Activated naive CD8-positive, alpha-beta T cell treated with anti-CD3 and anti-CD28 coated beads, Interleukin-2, amount 50 U/mL, for 24 hours (primary cell): ENCODE results near the gene ENDOU.
"Not testable (repeated sequence)": the region's sequence is repeated elsewhere in the genome, so short reads cannot be mapped to it uniquely, and the experiment has no call there.

Source experiments
- ATAC-seq: fragments of 150-1000 bp; cut with Tn5 transposase; one replicate; pipeline ENCODE4 v1.10.0; 2021
- DNase-seq: peaks from one replicate; pipeline ENCODE4 v3.0.0; 2021
- H3K27ac Mint-ChIP-seq: one replicate; pipeline ENCODE4 v1.8.0; 2021; ENCODE audit warnings: mild to moderate bottlenecking, mixed read lengths
- H3K27me3 Mint-ChIP-seq: one replicate; pipeline ENCODE4 v1.8.0; 2021; ENCODE audit warnings: mixed read lengths
- H3K36me3 Mint-ChIP-seq: one replicate; pipeline ENCODE4 v1.8.0; 2021; ENCODE audit warnings: low read depth, mixed read lengths
- H3K4me1 Mint-ChIP-seq: one replicate; pipeline ENCODE4 v1.8.0; 2021; ENCODE audit warnings: mixed read lengths
- H3K4me3 Mint-ChIP-seq: one replicate; pipeline ENCODE4 v1.8.0; 2021; ENCODE audit warnings: mild to moderate bottlenecking, moderate library complexity, mixed read lengths
- H3K9me3 Mint-ChIP-seq: one replicate; pipeline ENCODE4 v1.8.0; 2021; ENCODE audit warnings: mixed read lengths

The ENDOU gene

DNA sequence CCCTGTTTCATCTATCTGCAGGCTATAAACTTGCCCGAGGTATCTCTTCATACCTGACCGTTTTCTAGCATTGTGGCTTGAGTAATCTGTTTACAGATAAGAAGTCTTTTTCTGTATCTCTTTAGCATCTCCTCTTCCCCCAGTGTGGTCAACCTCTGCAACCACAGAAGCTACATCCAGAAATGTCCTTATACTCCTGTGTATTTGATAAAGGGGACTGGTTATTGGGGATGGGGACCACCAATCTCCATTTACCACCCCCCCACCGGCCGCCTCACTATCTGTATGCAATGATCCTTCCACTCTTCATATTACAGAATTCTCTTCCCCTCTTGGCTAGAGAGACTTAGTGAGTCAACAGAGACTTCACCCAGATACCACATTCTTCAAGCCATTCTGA is 16.1 kb downstream of the ENDOU start:
- DNase-seq (no peak), ATAC-seq (no peak)
- Mint-ChIP-seq H3K9me3 (no peaks in the 10 kb centered on the region), H3K4me3 (no peak overlapping the region), H3K27me3 (peaks cover 3% of the 10 kb centered on the region), H3K4me1 (peaks cover 46% of the 10 kb centered on the region), H3K27ac (peak overlapping the region; percentile 13), H3K36me3 (peaks cover 3% of the 10 kb centered on the region)

DNA sequence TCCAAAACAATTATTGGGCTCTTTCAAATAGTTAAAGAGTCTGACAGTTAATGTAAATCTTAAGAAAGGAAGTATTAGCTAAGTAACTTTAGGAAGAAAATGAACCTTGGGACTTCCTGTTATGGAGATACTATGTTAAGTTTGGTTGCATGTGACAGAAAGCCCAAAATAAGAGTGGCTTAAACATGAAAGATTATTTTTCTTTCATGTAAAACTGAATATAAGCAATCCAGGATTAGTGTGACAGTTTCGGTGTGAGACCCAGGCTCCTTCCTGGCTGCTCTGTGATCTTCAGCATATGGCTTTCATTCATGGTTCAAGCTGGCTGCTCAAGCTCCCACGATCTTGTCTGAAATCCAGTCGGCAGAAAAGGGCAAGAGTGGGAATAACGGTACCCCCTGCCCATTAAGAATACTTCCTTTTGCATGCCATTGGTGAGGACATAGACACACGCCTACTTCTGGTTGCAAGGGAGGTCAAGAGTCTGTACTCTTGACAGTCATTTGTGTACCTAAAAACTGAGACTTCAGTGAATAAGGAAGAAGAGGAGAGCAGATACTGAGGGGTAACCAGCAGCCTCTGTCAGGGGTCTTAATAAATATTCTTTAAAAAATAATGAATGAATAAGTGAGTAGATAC is 17.3 kb downstream of the ENDOU start:
- peaks cover 13% of the 10 kb centered on the region for H3K36me3 Mint-ChIP-seq
- peaks cover 59% of the 10 kb centered on the region for H3K4me1 Mint-ChIP-seq
- H3K4me3 Mint-ChIP-seq = peak overlapping the region; percentile 59
- ATAC-seq (no peak), DNase-seq (no peak)
- H3K27me3 Mint-ChIP-seq = peaks cover 3% of the 10 kb centered on the region
- no peaks in the 10 kb centered on the region for H3K9me3 Mint-ChIP-seq
- peak overlapping the region; percentile 74 for H3K27ac Mint-ChIP-seq

DNA sequence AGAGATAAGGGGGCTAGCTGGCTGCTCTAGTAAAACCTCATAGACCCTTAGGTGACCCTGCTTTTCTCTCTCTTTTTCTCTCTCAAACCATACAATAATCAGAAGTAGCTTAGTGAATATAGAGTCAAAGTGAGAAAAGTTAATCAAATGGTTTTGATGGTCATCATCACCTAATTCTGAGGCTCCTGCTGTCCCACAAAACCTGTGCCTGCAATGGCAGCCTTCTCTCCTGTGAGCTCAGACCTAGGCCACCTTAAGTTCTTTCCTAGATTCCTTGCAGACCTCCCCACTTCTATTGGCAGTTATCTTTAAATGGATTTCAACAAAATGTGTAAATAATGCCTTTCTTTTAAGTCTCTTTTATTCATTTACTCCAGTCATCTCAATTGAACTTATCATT is 17.9 kb downstream of the ENDOU start:
- Mint-ChIP-seq H3K27me3 (peaks cover 3% of the 10 kb centered on the region), H3K9me3 (no peaks in the 10 kb centered on the region), H3K4me3 (peak overlapping the region; percentile 59), H3K36me3 (peaks cover 15% of the 10 kb centered on the region), H3K27ac (peak overlapping the region; percentile 52), H3K4me1 (peaks cover 62% of the 10 kb centered on the region)
- ATAC-seq (no peak), DNase-seq (no peak)

DNA sequence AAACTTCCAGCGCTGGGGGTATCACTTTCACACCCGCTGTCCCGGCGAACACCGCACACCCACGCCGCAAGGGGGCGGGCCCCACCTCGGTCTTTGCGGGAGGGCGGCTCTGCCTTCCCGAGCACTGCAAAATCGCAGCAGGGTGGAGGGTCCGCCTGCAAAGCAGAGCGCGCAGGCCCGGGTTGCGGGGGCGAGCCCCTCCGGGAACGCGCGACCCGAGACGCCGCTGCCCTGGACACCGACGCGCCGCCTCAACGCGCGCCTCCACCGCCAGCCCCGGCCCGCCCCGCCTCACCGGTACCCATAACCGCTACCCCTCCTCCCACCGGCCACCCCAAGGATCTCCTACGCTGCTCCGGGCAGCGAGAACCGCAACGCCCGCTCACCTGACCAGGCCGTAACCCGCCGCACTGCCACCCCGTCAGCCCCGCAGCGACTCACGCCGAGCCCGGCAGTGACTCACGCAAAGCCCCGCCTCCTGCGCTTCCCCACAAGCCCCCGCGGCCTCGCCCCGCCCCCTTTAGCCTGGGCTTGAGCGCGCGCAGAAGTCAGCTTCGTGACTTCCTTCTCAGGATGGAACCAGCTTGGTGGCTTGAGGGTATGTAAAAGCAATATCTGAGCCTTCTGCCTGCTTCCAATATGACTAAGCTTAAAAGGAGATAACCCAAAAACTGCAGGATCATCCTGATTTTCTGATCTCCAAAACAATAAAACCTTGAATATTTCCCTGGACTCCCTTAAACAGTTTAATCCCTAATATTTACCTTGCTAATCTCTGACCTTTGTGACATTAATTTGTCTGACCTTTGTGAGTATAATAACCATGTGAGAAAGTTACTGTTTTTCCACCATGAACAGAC is 19.5 kb downstream of the ENDOU start, which contains the start of gene RPAP3:
Gene RPAP3 (minus strand): TSS at position 465 of the 860 bp plus-strand sequence. CDS start 3,190 bp downstream, outside the sequence.
- peaks cover 3% of the 10 kb centered on the region for H3K27me3 Mint-ChIP-seq
- peaks cover 63% of the 10 kb centered on the region for H3K4me1 Mint-ChIP-seq
- peak; percentile 99 for DNase-seq
- no peaks in the 10 kb centered on the region for H3K9me3 Mint-ChIP-seq
- peak within 1 kb of the TSS; percentile 88 for H3K4me3 Mint-ChIP-seq
- peak within 1 kb of the TSS; percentile 95 for H3K27ac Mint-ChIP-seq
- peak; percentile 93 for ATAC-seq
- peaks cover 21% of the 10 kb centered on the region for H3K36me3 Mint-ChIP-seq

DNA sequence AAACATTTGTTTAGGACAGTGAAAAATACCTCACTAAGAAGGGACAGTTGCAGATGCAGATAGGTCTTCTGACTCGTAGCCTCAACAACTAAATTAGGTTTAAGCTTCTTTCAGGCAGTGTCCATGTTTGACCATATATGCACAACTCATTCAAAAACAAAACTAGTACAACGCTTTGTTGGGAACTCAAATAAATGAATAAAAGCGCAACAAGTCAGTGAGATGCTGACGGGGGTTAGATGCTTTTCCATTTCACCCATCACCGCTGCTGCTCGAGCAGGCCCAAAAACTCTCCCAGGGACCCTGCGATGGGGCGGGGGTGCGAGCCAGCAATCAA is 20.1 kb downstream of the ENDOU start:
- peaks cover 26% of the 10 kb centered on the region for H3K36me3 Mint-ChIP-seq
- peak overlapping the region; percentile 88 for H3K4me3 Mint-ChIP-seq
- peaks cover 63% of the 10 kb centered on the region for H3K4me1 Mint-ChIP-seq
- H3K27ac Mint-ChIP-seq = peak overlapping the region; percentile 80
- H3K27me3 Mint-ChIP-seq = peaks cover 3% of the 10 kb centered on the region
- ATAC-seq (no peak), DNase-seq (no peak)
- H3K9me3 Mint-ChIP-seq = no peaks in the 10 kb centered on the region

DNA sequence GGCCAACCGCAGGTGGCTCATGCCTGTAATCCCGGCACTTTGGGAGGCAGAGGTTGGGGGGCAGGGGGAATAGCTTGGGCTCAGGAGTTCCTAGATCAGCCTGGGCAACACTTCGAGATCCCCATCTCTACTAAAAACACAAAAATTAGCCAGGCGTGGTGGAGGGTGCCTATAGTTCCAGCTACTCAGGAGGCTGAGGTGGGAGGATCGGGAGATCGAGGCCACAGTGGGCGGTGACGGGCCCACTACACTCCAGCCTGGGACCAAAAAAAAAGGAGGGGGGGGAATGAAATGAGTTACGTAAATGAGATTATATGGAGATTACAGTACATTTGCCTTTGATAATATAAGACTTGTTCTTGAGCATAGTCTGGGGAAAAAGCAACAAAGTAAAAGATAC is 20.6 kb downstream of the ENDOU start:
- peaks cover 3% of the 10 kb centered on the region for H3K27me3 Mint-ChIP-seq
- ATAC-seq (no peak), DNase-seq (no peak)
- peak overlapping the region; percentile 80 for H3K27ac Mint-ChIP-seq
- H3K4me1 Mint-ChIP-seq = peaks cover 59% of the 10 kb centered on the region
- no peaks in the 10 kb centered on the region for H3K9me3 Mint-ChIP-seq
- peak overlapping the region; percentile 88 for H3K4me3 Mint-ChIP-seq
- H3K36me3 Mint-ChIP-seq = peaks cover 26% of the 10 kb centered on the region

DNA sequence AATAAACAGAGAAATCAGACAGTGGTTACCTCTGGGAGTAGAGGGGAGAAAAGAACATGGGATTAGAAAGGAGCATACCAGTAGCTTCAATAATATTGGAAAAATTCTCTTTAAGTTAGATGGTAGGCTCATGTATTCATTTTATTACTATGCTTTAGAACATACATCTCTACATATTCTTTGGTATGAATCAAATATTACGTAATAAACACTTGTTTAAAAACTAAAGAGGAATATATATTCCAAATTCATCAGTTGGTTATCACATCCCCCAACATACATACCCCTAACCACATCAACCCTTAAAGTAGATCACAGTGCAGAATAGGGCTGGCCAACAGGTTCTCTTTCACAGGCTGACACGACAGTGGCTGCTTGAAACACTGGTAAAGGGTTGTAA is 25.0 kb downstream of the ENDOU start:
- no peak for DNase-seq
- ATAC-seq = no peak
- Mint-ChIP-seq H3K4me3 (no peak overlapping the region), H3K27ac (no peak overlapping the region), H3K4me1 (peaks cover 26% of the 10 kb centered on the region), H3K27me3 (no peaks in the 10 kb centered on the region), H3K9me3 (no peaks in the 10 kb centered on the region), H3K36me3 (peaks cover 43% of the 10 kb centered on the region)

DNA sequence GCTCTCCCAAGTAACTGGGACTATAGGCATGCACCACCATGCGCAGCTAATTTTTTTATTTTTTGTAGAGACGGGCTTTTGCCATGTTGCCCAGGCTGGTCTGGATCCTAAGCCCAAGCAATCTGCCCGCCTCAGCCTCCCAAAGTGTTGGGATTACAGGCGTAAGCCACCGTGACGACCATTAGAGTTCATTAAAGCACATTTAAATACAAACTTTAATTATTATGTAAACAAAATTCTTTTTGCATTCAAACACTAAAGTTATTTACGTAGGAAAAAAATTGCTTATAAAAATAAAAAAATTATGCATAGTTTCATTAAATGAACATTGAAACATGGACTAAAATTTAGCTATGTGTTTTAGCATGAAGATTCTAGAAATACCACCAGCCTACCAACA is 26.7 kb downstream of the ENDOU start:
- peaks cover 12% of the 10 kb centered on the region for H3K4me1 Mint-ChIP-seq
- no peaks in the 10 kb centered on the region for H3K27me3 Mint-ChIP-seq
- ATAC-seq (no peak), DNase-seq (no peak)
- no peak overlapping the region for H3K27ac Mint-ChIP-seq
- H3K9me3 Mint-ChIP-seq = no peaks in the 10 kb centered on the region
- peaks cover 48% of the 10 kb centered on the region for H3K36me3 Mint-ChIP-seq
- H3K4me3 Mint-ChIP-seq = no peak overlapping the region

DNA sequence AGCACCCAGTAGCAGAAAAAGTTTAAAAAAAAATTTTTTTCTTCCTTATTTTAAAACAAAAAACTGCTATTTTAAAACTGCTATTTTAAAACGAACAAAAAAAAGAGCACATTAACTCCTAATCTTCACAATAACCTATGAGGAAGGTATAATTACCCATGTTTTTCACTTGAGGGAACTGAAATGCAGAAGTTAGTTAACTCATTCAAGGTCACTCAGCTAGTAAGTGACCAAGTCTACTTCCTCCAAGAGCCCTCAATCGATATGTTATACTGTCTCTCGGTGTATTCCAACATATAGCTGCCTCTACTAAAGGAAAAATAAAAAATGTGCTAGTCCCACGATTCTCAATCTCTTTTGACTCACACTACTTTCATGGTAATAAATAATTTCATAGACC is 27.2 kb downstream of the ENDOU start:
- ATAC-seq (no peak), DNase-seq (no peak)
- Mint-ChIP-seq H3K4me3 (no peak overlapping the region), H3K36me3 (peaks cover 49% of the 10 kb centered on the region), H3K27ac (no peak overlapping the region), H3K27me3 (no peaks in the 10 kb centered on the region), H3K4me1 (peaks cover 7% of the 10 kb centered on the region), H3K9me3 (no peaks in the 10 kb centered on the region)

DNA sequence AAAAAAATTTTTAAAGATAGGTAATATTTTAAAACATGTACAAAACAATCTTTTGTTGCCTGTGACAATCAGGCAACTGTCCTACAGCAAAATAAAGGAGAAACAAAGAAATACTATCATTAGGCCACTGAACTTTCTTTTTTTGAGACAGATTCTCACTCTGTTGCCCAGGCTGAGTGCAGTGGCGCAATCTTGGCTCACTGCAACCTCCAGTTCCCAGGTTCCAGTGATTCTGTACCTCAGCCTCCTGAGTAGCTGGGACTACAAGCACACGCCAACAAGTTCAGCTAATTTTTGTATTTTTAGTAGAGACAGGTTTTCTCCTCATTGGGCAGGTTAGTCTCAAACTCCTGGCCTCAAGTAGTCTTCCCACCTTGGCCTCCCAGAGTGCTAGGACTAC is 36.1 kb downstream of the ENDOU start:
- H3K36me3 Mint-ChIP-seq = peaks cover 38% of the 10 kb centered on the region
- ATAC-seq (no peak), DNase-seq (no peak)
- H3K27ac Mint-ChIP-seq = no peak overlapping the region
- no peaks in the 10 kb centered on the region for H3K9me3 Mint-ChIP-seq
- no peak overlapping the region for H3K4me3 Mint-ChIP-seq
- no peaks in the 10 kb centered on the region for H3K4me1 Mint-ChIP-seq
- no peaks in the 10 kb centered on the region for H3K27me3 Mint-ChIP-seq

DNA sequence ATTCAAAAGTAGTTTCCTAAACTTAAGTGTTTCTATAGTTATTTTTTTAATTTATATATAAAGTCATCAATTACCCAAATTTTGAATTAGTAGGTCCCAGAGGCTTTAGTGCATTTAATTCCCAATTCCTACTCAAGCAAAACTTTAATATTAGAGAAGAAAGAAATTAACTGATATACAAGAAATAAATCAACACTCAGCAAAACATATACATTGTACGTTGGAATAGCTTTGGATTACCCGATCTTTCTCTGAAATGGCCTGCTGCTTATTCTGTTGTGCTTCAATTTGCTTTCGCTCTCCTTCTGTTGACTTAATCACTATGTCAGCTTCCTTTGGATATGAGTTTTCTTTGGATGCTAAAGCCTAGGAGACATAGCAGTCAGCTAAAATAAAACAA is 37.7 kb downstream of the ENDOU start:
- Mint-ChIP-seq H3K27me3 (no peaks in the 10 kb centered on the region), H3K4me1 (peaks cover 3% of the 10 kb centered on the region), H3K27ac (no peak overlapping the region), H3K36me3 (peaks cover 36% of the 10 kb centered on the region), H3K4me3 (no peak overlapping the region), H3K9me3 (no peaks in the 10 kb centered on the region)
- ATAC-seq (no peak), DNase-seq (no peak)

DNA sequence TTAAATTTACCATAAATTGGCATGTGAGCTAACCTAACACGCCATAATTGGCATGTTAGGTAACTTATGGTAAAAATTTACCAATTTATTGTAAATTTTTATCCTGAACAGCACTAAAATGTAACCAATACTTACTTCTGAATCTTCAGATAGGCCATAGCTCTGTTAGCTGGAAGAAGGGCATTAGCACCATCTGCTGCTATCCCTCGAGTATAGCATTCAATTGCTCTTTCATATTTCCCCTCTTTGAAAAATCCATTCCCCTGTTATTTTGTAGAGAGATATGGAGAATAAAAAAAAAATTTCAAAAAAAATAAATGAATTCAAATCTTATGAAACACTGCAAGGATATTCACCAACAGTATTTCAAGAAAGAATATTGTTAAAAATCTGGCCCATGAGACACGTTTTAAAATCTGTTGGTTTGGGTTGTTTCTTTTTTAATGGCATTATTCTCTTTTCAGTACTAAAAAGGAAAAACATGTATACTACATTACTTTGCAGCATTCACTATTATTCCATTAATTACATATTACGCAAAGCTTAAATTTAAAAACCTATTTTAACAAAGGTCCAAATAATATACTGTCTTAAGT is 38.5 kb downstream of the ENDOU start:
- no peak overlapping the region for H3K4me3 Mint-ChIP-seq
- H3K27me3 Mint-ChIP-seq = no peaks in the 10 kb centered on the region
- no peak for DNase-seq
- peaks cover 3% of the 10 kb centered on the region for H3K4me1 Mint-ChIP-seq
- no peak overlapping the region for H3K27ac Mint-ChIP-seq
- ATAC-seq = peak; percentile 54
- H3K36me3 Mint-ChIP-seq = peaks cover 31% of the 10 kb centered on the region
- no peaks in the 10 kb centered on the region for H3K9me3 Mint-ChIP-seq

DNA sequence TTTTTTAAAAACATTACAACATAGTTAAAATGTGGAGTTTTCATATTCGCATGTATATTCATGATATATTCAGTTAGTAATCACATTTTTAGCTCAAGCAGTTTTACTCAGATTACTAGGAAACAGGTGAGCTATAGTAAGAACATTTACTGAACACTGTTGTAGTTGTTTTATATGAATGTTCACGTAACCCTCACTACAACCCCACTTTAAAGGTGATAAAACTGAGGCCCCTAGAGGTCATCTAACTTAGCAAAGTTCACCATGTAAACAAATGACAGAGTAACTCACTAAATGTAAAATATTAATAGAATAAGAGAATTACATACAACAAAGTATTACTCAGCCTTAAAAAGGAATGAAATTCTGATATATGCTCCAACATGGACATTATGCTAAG is 45.5 kb downstream of the ENDOU start:
- no peak overlapping the region for H3K27ac Mint-ChIP-seq
- H3K27me3 Mint-ChIP-seq = no peaks in the 10 kb centered on the region
- no peak overlapping the region for H3K4me3 Mint-ChIP-seq
- ATAC-seq = no peak
- no peak for DNase-seq
- H3K36me3 Mint-ChIP-seq = peaks cover 63% of the 10 kb centered on the region
- H3K9me3 Mint-ChIP-seq = no peaks in the 10 kb centered on the region
- peaks cover 11% of the 10 kb centered on the region for H3K4me1 Mint-ChIP-seq

DNA sequence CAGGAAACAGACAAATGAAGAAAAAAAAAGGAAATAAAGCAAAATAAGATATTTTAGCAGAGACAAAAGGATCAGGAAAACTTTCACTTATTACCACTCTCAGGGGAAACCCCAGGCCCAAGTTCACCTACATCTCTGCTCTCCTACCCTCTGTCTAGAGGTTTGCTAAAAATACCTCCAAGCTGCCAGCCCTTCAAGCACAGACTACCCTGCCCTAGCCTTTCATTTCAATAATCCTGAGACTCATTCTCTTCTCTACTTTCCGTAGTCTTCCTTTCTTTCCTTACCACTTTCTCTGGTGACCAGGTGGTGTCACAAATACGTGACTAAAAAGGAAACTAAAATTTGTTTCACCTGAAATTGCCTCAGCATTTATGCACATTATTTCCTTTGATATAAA is 53.2 kb downstream of the ENDOU start:
- ATAC-seq (no peak), DNase-seq (no peak)
- H3K4me3 Mint-ChIP-seq = no peak overlapping the region
- H3K27me3 Mint-ChIP-seq = no peaks in the 10 kb centered on the region
- no peak overlapping the region for H3K27ac Mint-ChIP-seq
- peaks cover 16% of the 10 kb centered on the region for H3K4me1 Mint-ChIP-seq
- peaks cover 54% of the 10 kb centered on the region for H3K36me3 Mint-ChIP-seq
- H3K9me3 Mint-ChIP-seq = no peaks in the 10 kb centered on the region

DNA sequence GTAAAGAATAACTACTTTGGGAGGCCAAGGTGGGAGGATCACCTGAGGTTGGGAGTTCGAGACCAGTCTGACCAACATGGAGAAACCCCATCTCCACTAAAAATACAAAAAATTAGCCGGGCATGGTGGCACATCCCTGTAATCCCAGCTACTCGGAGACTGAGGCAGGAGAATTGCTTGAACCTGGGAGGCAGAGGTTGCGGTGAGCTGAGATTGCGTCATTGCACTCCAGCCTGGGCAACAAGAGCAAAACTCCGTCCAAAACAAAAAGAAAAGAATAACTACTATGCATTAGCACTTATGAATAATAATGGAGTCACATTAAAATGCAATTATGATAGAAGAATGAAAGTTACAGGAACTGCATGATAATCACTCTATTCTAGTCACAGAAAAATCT is 57.4 kb downstream of the ENDOU start:
- H3K27ac Mint-ChIP-seq, H3K27me3 Mint-ChIP-seq, DNase-seq, H3K4me3 Mint-ChIP-seq, H3K4me1 Mint-ChIP-seq, ATAC-seq, H3K9me3 Mint-ChIP-seq: not testable (repeated sequence)
- peaks cover 36% of the 10 kb centered on the region for H3K36me3 Mint-ChIP-seq
